Inferior parietal cortex (tissue), 1 donor: ENCODE results near the gene BRAT1.
"Not testable (repeated sequence)": the region's sequence is repeated elsewhere in the genome, so short reads cannot be mapped to it uniquely, and the experiment has no call there.

Experiments used
- DNase-seq: peaks from one replicate; pipeline ENCODE4 v3.0.0-alpha.2; 2016; ENCODE audit errors: extremely low spot score

The BRAT1 gene

DNA sequence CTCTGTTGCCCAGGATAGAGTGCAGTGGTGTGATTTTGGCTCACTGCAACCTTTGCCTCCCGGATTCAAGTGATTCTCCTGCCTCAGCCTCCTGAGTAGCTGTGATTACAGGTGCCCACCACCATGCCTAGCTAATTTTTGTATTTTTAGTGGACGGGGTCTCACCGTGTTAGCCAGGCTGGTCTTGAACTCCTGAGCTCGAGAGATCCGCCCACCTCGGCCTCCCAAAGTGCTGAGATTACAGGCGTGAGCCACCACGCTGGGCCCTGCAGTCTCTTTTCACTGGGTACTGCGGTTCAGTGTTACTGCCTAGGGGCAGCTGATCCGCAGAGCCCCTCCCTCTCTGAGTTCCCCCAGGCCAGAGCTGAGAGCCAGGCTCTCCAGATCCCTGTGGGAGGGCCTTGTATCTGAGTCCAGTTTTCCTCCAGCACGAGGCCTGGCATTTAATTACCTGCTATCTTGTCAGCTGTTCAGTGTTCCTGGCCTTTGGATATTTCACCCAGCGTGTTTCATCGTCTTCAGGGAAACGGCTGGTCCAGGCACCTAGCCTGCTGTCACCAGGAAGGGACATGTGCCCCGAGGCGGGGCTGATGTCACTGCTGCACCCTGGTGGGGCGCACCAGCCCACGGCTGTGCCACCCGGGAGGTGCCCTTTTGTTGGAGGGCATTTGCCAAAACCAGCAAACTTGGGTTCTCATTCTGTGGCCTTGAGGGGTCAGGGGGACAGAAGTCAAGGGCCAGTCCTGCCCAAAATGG lies 19.3 kb downstream of the BRAT1 start:
- not testable (repeated sequence) for DNase-seq

DNA sequence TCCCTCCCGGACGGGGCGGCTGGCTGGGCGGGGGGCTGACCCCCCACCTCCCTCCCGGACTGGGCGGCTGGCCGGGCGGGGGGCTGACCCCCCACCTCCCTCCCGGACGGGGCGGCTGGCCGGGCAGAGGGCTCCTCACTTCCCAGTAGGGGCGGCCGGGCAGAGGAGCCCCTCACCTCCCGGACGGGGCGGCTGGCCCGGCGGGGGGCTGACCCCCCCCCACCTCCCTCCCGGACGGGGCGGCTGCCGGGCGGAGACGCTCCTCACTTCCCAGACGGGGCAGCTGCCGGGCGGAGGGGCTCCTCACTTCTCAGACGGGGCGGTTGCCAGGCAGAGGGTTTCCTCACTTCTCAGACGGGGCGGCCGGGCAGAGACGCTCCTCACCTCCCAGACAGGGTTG lies 21.1 kb downstream of the BRAT1 start:
- not testable (repeated sequence) for DNase-seq

DNA sequence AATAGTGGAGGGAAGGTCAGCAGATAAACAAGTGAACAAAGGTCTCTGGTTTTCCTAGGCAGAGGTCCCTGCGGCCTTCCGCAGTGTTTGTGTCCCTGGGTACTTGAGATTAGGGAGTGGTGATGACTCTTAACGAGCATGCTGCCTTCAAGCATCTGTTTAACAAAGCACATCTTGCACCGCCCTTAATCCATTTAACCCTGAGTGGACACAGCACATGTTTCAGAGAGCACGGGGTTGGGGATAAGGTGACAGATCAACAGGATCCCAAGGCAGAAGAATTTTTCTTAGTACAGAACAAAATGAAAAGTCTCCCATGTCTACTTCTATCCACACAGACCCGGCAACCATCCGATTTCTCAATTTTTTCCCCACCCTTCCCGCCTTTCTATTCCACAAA lies 21.8 kb downstream of the BRAT1 start:
- not testable (repeated sequence) for DNase-seq

DNA sequence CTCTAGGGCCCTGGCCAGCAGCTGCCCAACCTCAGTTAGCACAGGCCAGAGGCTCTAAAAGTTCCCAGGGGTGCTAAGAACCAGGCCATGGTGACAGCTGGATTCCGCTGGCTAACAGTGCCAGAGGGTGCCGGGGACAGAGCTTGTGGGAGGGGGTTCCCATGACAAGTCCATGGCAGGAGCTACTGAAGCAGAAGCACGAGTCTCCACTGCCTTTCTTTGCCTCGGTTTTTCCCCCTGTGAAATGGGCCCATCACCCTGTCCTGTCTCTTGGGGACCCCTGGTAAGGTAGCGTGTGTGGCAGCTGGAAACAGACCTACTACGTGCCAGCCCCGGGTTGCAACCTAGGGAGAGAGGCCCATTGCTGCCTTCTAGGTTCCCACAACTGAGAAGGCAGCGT lies 22.5 kb downstream of the BRAT1 start:
- DNase-seq, result not testable (repeated sequence)

DNA sequence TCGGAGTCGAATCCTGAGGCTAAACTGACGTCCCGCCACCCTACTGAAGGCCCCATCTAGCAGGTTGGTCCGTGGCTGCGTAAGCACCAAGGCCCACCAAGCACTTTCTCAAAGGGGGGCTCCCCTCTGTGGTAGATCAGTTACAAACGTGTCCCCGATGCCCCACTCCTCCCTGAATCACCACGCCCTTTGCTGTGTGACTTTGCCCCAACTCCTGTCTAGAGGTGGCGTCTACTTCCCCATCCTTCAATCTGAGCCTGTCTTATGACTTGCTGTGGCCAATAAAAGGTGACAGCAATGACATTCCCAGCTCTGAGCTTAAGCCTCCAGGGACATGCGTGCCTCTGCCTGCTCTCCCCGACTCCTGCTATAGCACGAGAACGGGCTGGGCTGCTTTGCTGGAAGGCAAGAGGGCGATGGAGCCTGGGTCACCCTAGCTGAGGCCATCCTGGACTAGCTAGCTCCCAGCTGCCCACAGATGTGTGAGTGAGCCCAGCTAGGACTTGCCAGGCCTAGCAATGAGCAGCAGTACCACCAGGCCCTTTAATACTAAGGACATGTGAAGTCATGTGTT lies 23.0 kb downstream of the BRAT1 start:
- DNase-seq, result not testable (repeated sequence)

DNA sequence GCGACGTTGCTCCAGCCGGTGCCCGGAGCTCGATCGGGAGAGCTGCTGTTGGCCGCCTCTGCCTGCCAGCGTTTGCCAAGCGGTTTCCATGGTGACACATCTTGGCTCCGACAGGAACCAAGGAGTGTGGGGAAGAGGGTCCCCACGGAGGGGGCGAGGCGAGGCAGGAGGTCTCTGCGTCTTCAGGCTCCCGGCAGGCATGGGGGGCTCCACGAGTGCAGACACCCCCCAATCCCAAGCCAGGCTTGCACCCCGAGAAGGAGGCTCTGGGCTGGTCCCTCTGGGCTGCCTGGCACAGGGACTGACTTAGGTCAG lies 23.6 kb downstream of the BRAT1 start:
- DNase-seq, result not testable (repeated sequence)

DNA sequence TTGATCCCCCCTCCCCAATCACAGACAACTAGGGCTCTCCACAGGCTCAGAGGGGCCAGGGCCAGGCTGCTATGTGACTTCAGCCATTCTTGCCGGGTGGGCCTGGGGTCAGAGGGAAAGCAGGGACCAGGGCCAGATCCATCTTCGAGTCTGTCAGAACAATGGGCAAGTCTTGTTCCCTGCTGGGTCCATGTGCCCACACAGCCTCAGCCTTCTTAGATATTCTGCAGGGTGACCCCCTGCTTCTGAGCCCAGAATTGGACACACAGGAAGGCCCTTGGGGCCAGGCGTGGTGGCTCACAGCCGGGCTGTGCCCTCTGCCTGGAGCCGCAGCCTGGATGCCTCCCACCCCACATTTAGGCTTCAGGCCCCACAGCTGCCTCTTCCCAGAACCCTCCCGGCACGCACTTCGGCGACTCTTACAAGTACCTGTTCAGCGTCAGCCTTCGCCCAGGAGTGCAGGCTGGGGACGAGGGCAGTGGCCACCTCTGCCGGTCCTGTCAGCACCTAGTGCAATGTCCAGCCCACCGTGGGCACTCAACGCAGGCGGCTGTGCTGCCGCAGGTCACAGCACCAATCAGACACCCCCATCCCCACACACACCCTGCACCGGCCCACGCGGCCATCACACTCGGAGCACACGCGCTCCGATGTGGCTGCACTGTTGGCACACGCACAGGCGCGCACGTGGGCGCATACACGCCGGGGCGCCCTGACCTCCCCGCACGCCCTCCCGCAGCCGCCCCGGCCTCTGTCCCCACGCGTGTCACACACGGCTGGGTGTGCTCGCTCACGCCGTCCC lies 24.1 kb downstream of the BRAT1 start:
- DNase-seq, result not testable (repeated sequence)

DNA sequence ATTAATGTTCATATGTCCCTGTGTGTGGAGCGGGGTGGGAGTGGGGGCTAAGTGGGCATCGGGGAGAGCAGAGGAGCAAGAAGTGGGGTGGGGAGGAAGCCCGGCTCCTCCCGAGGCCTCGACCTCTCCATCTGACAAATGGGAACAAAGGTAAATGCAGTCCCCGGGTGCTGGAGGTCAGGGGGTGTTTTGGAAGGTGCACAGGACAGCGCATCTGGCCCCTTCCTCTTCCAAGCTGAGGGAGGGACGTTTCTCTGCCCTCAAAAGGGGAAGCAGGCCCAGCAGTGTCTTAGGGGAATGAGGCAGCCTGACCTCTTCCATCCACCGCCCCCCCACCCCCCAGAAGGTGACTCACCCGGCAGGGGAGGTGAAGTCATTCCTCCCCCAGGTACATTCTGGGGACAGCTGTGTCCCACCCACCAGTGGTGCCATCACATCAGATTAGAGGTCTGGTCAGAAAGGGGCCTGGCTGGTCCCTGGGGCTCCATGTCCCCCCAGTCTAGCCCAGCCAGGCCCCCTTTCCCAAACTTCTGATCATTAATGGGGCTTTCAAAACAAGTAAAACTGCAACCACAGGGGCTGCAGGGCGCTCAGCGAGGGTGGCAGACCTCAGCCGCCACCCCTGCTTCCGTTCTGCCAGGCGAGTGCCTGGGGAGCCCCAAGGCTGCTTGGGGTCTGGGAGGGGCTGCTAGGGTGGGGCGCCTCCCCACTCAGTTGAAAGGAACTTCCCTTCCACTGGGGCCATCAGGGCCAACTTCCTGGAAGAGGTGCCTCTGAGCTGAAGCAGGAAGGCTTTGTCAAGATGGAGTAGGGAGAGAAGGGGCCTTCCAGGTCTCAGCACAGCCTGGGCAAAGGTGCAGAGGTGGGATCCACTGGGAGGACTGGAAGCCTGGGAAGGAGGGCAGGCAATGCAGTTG lies 25.0 kb downstream of the BRAT1 start:
- DNase-seq, result no peak

DNA sequence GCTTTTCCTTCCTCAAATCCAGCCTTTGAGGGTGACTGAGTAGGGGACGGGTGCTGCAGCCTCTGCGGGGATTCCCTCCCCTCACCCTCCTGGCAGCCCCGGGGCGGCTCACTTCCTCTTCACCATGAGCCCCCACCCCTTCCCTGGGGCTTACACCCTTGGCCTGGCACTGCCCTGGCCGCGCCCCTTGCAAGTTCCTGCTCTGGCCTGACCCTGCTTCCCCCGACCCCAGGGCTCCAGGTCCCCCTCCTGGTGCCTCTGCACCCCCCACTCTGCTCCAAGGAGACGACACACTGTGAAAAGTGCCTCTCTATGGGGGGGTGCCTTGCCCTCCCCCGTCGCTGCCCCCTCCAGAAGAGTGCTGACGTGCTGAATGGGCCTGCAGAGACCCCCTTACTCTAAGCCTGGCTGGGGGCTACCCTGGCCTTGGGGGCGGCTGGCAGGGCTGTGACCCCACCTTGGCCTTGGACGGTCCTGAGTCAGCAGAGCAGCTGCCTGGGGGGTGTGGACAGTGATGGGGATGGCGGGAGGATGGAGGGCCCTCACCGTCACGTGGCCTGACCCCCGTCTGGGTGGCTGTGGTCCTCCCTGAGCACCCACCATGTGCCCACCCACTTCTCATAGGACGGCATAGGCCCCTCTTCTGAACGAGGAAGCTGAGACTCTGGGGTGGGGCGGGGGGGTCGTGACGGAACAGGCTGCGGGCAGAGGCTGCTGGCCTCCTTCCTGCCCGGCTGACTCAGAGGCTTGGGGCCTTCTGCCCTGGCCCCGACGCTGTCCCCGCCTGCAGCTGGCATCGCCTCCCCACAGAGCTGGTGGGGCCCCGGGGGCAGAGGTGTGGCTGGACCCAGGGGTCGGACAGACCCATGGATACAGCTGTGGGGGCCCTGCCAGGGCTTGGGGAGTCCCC lies 25.9 kb downstream of the BRAT1 start:
- DNase-seq, result no peak

DNA sequence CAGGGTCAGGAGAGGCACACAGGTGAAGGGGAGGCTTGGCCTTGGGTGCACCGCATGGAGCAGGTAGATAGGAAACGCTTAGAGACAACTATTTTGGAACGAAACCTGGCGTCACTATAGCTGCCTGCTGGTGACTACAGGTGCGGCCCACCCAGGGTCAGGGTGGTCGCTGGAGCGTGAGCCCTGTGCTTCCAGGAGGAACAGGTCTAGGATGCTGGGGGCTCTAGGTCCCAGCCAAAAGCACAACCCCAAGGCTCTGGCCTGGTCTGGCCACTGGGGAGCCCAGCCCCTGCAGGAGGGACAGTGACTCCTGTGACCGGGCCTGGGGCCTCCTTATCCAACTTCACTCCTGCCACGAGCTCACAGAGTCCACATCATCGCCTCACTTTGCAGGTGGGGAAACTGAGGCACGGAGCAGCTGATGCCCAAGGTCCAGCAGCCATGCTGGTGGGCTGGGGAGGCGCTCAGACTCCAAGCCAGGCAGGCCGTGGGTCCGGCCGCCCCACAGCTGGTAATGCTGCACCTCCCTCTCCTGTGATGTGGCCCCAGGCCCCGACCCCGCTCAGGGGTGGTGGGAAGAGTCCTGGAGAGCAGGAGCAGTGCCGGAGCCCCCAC lies 26.7 kb downstream of the BRAT1 start:
- no peak for DNase-seq

DNA sequence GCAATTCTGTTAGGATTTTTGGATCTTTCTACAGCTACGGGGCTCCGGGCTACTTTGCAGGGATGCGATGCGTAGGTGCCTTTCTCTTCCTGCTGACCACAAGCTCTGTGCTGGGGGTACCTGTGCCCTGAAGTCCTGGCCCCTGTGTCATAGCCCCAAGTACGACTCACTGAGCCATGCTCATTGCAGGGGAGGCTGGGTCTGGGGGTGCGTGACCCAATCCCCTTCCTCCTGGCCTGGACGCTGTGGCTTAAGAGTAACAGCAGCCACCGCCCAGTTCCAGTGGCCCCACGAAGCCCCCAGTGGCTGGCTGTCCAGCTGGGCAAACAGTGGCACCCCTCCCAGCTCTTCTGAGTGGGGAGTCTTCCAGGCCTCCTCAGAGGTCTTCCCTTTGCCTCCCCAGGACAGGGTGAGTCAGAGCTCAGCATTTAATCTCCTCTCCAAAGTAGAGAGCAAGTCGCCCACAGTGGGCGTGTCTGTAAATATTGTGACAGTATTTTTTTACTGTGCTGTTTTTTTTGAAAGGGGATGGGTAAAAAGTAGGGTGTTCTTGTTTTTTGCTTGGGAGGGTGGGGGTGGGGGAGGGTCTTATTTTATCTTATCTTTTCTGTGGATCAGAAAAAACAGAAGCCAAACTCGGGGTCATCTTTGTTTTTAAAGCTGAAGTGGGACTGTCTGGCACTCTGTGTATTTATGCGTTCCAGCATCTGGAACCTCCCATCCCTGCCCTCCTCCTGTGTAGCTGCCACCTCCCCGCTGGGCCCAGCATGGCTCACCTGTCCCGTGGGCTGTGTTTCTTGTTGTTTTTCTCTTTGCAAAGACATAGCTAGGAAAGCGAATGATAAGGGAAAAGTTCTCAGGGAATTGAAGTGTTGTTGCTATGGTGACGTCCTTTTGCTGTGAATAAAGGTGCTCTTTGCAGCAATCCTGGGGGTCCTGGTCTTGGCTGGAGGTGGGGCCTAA lies 27.5 kb downstream of the BRAT1 start:
- DNase-seq, result no peak

DNA sequence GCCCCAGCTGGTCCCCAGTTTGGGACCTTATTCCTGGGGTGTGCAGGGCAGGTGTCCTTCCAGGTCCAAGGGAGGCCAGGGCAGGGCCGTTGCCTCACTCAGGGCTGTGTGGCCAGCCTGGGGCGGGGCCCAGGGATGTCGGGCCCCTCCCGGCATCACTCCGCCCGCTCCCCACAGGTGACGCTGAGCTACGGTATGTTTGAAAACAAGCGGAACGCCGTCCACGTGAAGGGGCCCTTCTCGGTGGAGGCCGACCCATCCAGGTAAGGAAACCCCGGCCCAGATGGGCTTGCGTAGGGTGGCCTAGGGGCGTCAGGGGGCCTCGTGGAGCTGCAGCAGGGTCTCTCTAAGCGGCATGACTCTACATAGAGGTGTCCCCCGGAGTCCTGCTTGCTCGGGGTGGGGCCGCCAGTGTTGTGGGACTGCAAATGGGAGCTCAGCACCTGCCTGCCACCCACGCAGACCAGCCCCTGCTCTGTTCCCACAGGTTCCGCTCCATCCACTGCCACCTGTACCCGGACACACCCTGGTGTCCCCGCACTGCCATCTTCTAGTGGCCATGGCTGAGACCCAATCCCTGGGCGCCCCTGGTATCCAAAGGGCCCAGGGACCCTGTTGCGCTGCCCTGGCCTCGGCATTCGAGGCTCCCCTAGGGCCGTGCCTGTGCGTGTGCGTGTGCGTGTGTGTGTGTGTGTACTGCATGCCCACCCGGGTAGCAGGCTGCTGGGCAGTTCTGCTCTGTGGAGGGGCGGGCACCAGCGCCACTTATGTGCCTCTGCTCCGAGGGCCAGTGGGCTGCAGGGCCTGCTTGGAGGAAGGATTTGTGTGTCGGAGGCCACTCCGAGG lies 28.4 kb downstream of the BRAT1 start:
- DNase-seq, result no peak

DNA sequence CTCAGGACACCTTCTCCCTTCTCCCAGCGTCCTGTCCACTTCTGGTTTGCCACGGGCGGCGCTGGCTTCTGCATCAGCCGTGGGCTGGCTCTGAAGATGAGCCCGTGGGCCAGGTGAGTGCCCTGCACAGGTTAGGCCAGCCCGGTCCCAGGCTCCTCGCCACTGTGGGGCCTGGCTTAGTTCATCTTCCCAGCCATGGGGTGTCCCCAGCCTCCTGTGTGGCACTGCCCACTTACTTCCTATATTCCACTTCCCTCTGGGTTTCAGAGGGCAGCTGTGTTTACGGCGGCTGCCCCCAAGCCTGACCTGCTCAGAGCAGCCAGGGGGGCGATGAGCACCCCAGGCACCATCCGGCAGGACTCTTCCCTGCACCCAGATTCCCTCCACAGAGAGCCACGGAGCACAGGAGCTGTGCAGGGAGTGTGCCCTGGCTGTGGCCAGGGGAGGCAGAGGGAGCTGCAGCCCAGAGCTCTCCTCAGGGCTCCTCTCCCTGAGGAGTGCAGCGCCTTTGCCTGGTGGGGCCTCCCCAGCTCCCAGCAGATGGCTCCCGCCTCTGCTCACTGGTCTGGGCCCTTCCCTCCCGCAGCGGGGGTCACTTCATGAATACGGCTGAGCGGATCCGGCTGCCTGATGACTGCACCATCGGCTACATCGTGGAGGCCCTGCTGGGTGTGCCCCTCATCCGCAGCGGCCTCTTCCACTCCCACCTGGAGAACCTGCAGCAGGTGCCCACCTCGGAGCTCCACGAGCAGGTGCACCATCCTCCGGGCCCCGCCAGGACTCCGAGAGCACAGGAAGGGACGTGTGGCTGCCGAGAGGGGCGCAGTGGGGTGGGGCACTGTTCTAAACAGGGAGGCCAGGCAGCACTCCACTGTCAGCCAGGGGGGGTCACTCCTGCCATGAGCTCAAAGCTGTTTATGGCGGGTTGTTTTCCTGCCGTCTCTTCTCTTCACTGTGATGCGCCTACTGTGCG lies 29.4 kb downstream of the BRAT1 start:
- DNase-seq, result no peak

DNA sequence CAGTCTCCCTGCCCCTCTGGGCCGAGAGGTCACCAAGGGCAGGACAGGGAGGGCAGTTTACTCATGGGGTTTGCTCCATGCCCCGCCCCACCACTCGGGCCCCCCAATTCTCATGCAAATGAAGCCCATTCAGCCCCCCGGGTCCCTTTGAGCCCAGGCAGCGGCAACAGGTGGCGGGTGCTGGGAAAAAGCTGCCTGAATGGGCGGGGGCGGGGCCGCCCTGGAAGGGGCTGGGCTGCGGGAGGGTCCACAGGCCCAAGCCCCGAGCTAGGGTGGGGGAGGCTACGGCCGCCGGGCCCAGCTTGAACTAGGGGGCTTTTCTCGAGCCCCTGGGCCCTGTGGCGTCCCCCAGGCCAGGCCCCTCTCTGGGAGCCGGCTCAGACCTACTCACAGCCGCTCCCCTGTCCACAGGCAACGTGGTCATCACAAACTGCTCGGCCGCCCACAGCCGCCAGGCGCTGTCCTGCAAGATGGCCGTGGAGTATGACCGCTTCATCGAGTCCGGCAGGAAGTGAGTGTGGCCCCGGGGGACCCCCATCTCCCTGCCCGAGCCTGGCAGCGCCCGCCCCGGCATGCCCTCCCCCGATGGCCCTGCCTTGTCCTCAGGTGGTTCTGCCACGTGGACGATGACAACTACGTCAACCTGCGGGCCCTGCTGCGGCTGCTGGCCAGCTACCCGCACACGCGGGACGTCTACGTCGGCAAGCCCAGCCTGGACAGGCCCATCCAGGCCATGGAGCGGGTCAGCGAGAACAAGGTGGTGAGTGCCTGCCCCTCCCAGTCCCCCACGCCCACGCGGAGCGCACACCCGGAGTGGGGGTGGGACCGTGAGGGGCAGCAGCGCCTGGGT lies 30.3 kb downstream of the BRAT1 start:
- no peak for DNase-seq

DNA sequence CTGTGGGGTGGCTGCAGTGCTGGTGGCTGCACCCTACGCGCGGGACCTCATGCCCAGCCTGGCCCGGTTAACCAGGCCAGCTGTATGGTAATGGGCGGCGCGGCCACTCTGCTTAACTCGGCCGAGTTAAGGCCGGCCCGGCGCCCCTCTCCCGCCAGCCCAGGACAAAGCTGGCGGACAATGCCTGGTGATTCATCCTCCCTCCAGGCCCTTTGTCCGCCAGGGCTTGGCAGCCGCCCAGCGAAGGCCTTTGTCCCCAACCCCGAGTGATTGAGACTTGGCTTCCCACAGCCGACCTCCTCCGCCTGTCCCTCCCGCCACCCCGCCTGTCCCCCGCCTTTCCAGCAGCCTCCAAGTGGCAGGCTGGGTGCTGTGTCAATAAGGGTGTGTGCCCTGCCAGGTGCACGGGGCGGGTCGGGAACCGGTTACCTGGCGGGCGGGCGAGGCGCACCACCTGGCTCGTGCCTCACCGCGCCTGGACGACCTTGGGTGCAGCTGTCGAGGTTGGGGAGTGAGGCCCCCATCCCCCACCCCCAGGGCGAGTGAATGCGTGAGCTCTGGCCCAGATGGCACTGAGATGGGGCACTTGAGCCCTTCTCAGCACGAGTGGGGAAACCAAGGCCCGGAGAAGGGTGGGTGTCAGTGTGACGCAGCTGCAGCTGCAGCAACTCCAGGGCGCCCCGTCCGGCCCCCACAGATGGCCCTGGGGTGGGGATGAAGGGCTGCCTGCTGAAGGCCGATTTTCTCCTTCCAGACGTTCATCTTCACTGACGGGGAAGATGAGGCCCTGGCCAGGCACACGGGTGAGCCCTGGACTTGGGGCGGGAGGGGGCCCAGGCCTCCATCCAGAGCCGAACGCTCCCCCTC lies 31.1 kb downstream of the BRAT1 start:
- DNase-seq, result peak; percentile 87
